Prostate gland (tissue), 2 donors: Measurements from ENCODE around the gene SPATA21. TPM values are rescaled to one million over a fixed set of nuclear protein-coding genes. Genes with fewer than 3 reads are reported as not detected.

Source experiments
- DNase-seq: peaks from one replicate; pipeline ENCODE4 v3.0.0-alpha.2; 2019; ENCODE audit warnings: low spot score
- H3K27ac ChIP-seq, 2 donors: fragments of 200-600 bp; sonication (generic); 2 replicates each; pipeline ENCODE4 v1.5.1; 2017 to 2019
- H3K27me3 ChIP-seq: fragments of 200-600 bp; sonication (generic); replicated peaks from 2 replicates; pipeline ENCODE4 v1.5.1; 2019; ENCODE audit not compliant: insufficient read depth
- H3K36me3 ChIP-seq, 2 donors: fragments of 200-600 bp; sonication (generic); 1 replicate in 1 of 2; 2 replicates in 1 of 2; pipeline versions ENCODE4 v1.5.1 to v1.8.1; 2017 to 2019
- H3K4me1 ChIP-seq: fragments of 200-600 bp; sonication (generic); replicated peaks from 2 replicates; pipeline ENCODE4 v1.5.1; 2019
- H3K4me3 ChIP-seq, 2 donors: fragments of 200-600 bp; sonication (generic); 2 replicates each; pipeline ENCODE4 v1.5.1; 2017 to 2019
- H3K9me3 ChIP-seq: fragments of 200-600 bp; sonication (generic); 2 replicates; pipeline ENCODE4 v1.5.1; 2017
- CTCF ChIP-seq, 4 experiments: fragments of 200-600 bp in 2 of 4; fragments of 450-650 bp in 2 of 4; sonication (generic) in 2 of 4; IDR thresholded peaks; 1 replicate in 3 of 4; 2 replicates in 1 of 4; pipeline ENCODE4 v1.5.1; 2016 to 2019; ENCODE audit warnings: antibody characterized with exemption in 4 of 4, mild to moderate bottlenecking in 2 of 4, moderate library complexity in 2 of 4
- POLR2A ChIP-seq: fragments of 450-650 bp; IDR thresholded peaks from one replicate; pipeline ENCODE4 v1.6.1; 2016; ENCODE audit warnings: antibody characterized with exemption, mild to moderate bottlenecking
- POLR2AphosphoS5 ChIP-seq: sonication (generic); formaldehyde crosslinking; IDR thresholded peaks from one replicate; pipeline ENCODE4 v1.6.1; 2017; ENCODE audit warnings: antibody characterized with exemption
- WGBS: methylation state at CpG from one replicate; pipeline ENCODE4 v1.1.5; 2018; 5-methylcytosine and 5-hydroxymethylcytosine counted together
- intact Hi-C: fragments of 100-400 bp; cut with DNase I; formaldehyde crosslinking; loops from one replicate; pipeline ENCODE4 v1.14.2; 2022
- total RNA-seq, 2 donors: library from RNA; depleted of rRNA; stranded (reverse); fragments of >200 nt; gene quantifications; one replicate each; pipeline ENCODE4 v1.1.0, GENCODE V29; 2016

SPATA21 gene
- total RNA-seq, 2 donors from 2014 or later: not detected

DNA sequence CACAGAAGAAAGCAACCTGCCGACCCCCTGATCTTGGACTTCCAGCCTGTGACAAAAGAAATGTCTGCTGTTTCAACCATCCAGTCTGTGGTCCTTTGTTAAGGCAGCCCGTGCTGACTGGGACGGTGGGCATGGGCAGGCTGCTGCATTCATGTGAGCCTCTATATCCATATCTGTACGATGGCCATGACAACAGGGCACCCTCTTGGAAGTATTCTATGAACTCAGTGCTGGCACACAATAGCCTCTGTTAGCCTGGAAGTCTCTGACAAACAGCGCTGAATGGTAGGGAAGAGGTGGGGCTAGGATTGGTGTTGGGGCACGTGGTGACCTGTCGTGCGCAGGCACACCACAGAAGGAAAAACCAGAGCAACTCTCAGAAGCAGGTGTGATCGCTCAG, 30.4 kb downstream of the SPATA21 start:
- 73% methylated on average over 9 of the region's 9 CpGs for WGBS
- Histone ChIP-seq H3K9me3 (no peaks in the 10 kb centered on the region), H3K4me1 (no peaks in the 10 kb centered on the region), H3K27ac (no peak overlapping the region), H3K27me3 (no peaks in the 10 kb centered on the region), H3K4me3 (no peak overlapping the region), H3K36me3 (no peaks in the 10 kb centered on the region)
- intact Hi-C loops: no loop called here
- TF ChIP-seq POLR2AphosphoS5 (no peak), CTCF (IDR thresholded peaks at IDR 0.05) (no peak), POLR2A (no peak)
- DNase-seq: no peak

GRCh38 chr1:16405441-16405840, 31.8 kb downstream of the SPATA21 start:
- Histone ChIP-seq H3K27ac (no peak overlapping the region), H3K36me3 (no peaks in the 10 kb centered on the region), H3K9me3 (no peaks in the 10 kb centered on the region), H3K4me3 (no peak overlapping the region), H3K27me3 (no peaks in the 10 kb centered on the region), H3K4me1 (no peaks in the 10 kb centered on the region)
- DNase-seq: no peak
- intact Hi-C loops: no loop called here
- TF ChIP-seq POLR2AphosphoS5 (no peak), POLR2A (no peak), CTCF (IDR thresholded peaks at IDR 0.05) (no peak)
- WGBS: 70% methylated on average over 5 of the region's 5 CpGs

DNA sequence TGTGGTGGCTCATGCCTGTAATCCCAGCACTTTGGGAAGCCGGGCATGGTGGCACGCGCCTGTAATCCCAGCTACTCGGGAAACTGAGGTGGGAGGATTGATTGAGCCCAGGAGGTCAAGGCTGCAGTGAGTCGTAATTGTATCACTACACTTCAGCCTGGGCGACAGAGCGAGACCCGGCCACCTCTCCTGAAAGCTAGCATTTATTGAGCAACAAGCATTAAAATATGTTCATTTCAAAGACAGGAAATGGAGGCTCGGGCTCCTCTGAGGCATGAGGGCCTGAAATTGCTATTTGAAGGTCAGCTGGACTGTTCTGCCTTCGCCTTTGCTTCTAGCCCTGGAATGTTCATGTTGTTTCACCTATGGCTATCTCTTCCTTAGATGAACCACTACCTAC, 34.5 kb downstream of the SPATA21 start:
- Histone ChIP-seq H3K4me3 (no peak overlapping the region), H3K27me3 (no peaks in the 10 kb centered on the region), H3K36me3 (no peaks in the 10 kb centered on the region), H3K9me3 (no peaks in the 10 kb centered on the region), H3K4me1 (no peaks in the 10 kb centered on the region), H3K27ac (no peak overlapping the region)
- intact Hi-C loops: no loop called here
- 85% methylated on average over 10 of the region's 10 CpGs for WGBS
- TF ChIP-seq POLR2A: no peak
- TF ChIP-seq CTCF (IDR thresholded peaks at IDR 0.05): no peak
- no peak for TF ChIP-seq POLR2AphosphoS5
- no peak for DNase-seq

DNA sequence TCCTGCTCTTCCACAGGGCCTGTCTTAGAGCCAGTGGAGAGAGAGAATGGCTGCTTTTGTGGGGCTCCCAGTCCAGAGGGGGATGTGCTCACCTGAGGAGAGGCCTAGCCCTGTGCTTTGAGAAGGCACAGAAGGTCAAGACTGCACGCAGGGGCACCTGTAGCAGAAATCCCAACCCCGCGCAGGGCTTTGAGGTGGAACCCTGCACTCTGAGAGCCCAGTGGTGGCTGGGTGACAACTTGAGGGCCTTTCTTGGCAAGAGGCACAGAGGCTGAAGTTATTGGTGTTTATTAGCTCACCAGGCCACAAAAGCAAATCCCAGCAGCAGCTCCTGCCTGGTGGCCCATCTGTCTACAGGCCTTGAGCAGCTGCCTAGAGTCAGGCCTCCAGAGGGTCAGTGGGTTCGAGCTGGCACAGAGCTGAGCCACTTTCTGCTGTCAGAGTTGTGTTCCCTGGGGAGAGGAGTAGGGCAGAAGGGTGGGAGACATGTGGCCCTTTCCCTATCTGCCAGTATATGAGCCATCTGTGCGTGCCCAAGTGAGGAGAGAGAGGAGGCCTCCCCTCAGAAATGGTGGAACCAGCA, 38.8 kb downstream of the SPATA21 start:
- Histone ChIP-seq H3K27me3 (no peaks in the 10 kb centered on the region), H3K9me3 (no peaks in the 10 kb centered on the region), H3K4me1 (no peaks in the 10 kb centered on the region), H3K27ac (no peak overlapping the region), H3K4me3 (no peak overlapping the region), H3K36me3 (peaks cover 0 to 7% of the 10 kb centered on the region in 2 donors)
- DNase-seq: no peak
- TF ChIP-seq CTCF (IDR thresholded peaks at IDR 0.05) (no peak), POLR2AphosphoS5 (no peak), POLR2A (no peak)
- intact Hi-C loops: no loop called here
- 75% methylated on average over 5 of the region's 5 CpGs for WGBS

- DNase-seq: no peak
- Histone ChIP-seq H3K4me1 (no peaks in the 10 kb centered on the region), H3K4me3 (no peak overlapping the region), H3K36me3 (peaks cover 0 to 7% of the 10 kb centered on the region in 2 donors), H3K27me3 (no peaks in the 10 kb centered on the region), H3K9me3 (no peaks in the 10 kb centered on the region), H3K27ac (no peak overlapping the region)
- WGBS: 67% methylated on average over 5 of the region's 5 CpGs
- intact Hi-C loops: no loop called here
- no peak for TF ChIP-seq POLR2A
- TF ChIP-seq CTCF (IDR thresholded peaks at IDR 0.05): no peak
Measured at GRCh38 chr1:16397120-16397519, 40.1 kb downstream of the SPATA21 start.
